HCT116 (cell line): ENCODE measurements around the gene NOL4L. TPM values are rescaled to one million over a fixed set of nuclear protein-coding genes. Genes with fewer than 3 reads are reported as not detected.

Experiments used
- ATAC-seq: fragments of 200-7000 bp; cut with Tn5 transposase; 2 replicates; pipeline ENCODE4 v1.9.1; 2020; ENCODE audit warnings: mild to moderate bottlenecking, moderate library complexity
- BruUV-seq: library from RNA; stranded (reverse); fragments of 400-500 nt; replicated peaks from 2 replicates; lab custom pipeline; 2021; lab: Mats Ljungman, UMichigan
- CTCF ChIA-PET: fragments of 300-600 bp; sonication (Branson Sonifier 250); formaldehyde crosslinking; loops from one replicate; lab custom pipeline; 2021; ENCODE audit warnings: antibody characterized with exemption; lab: Charles Lee
- POLR2A ChIA-PET: fragments of 300-600, 350-600 bp; sonication (Branson Sonifier 250); formaldehyde crosslinking; loops from one replicate; lab custom pipeline; 2021; ENCODE audit warnings: antibody characterized with exemption; lab: Charles Lee
- RAD21 ChIA-PET, 2 experiments: fragments of 300-600 bp; sonication (Branson Sonifier 250); formaldehyde crosslinking; loops; one replicate each; lab custom pipeline; 2023; ENCODE audit warnings: low total read pairs in 2 of 2; ENCODE audit not compliant: uncharacterized antibody in 2 of 2, unreplicated experiment in 2 of 2, low non-redundant PET in 1 of 2; lab: Charles Lee
- DNase-seq: peaks from one replicate; pipeline ENCODE4 v3.0.0-alpha.2; 2010; ENCODE audit warnings: low read depth, low spot score
- H2AFZ ChIP-seq: fragments of 200-600 bp; shearing (Covaris generic), sonication (generic); 2 replicates; pipeline ENCODE4 v1.6.1; 2017; ENCODE audit warnings: low read depth, mixed run types, mixed read lengths, antibody characterized with exemption, low read length; ENCODE audit not compliant: poor library complexity, severe bottlenecking
- H3K27ac ChIP-seq: 2 replicates; pipeline ENCODE4 v1.5.1; 2012; ENCODE audit warnings: low read depth, low read length
- H3K27me3 ChIP-seq: fragments of 200-600 bp; sonication (generic); 2 replicates; pipeline ENCODE4 v1.6.1; 2016; ENCODE audit warnings: mixed run types, low read length, mixed read lengths; ENCODE audit not compliant: insufficient read depth
- H3K36me3 ChIP-seq, 2 experiments: fragments of 200-500 bp in 1 of 2; fragments of 200-600 bp in 1 of 2; sonication (Bioruptor generic) in 1 of 2; sonication (generic) in 1 of 2; 2 replicates each; pipeline versions ENCODE4 v1.5.1 to v1.6.1; 2014 to 2016; ENCODE audit warnings: low read length in 2 of 2, inconsistent platforms in 1 of 2, mixed read lengths in 1 of 2, mixed run types in 1 of 2; ENCODE audit not compliant: insufficient read depth in 2 of 2, control insufficient read depth in 1 of 2
- H3K4me1 ChIP-seq, 2 experiments: fragments of 200-600 bp in 1 of 2; sonication (generic) in 1 of 2; 2 replicates each; pipeline versions ENCODE4 v1.5.1 to v1.6.1; 2012 to 2017; ENCODE audit warnings: low read length in 2 of 2, inconsistent platforms in 1 of 2, mild to moderate bottlenecking in 1 of 2, mixed read lengths in 1 of 2, mixed run types in 1 of 2, moderate library complexity in 1 of 2; ENCODE audit not compliant: insufficient read depth in 2 of 2, control insufficient read depth in 1 of 2
- H3K4me2 ChIP-seq: fragments of 200-600 bp; sonication (generic); 2 replicates; pipeline ENCODE4 v1.6.1; 2017; ENCODE audit warnings: mixed run types, low read length, mixed read lengths
- H3K4me3 ChIP-seq, 2 experiments: fragments of 200-600 bp in 1 of 2; sonication (generic) in 1 of 2; replicated peaks in 1 of 2; 2 replicates each; pipeline ENCODE4 v1.5.1; 2011 to 2016; ENCODE audit warnings: low read length in 2 of 2, control low read depth in 1 of 2, low read depth in 1 of 2, mild to moderate bottlenecking in 1 of 2, mixed read lengths in 1 of 2, mixed run types in 1 of 2
- H3K79me2 ChIP-seq: fragments of 200-600 bp; sonication (generic); 2 replicates; pipeline ENCODE4 v1.6.1; 2017; ENCODE audit warnings: mild to moderate bottlenecking, mixed run types, low read length, moderate library complexity, mixed read lengths; ENCODE audit not compliant: insufficient read depth
- H3K9ac ChIP-seq: fragments of 200-600 bp; sonication (generic); 2 replicates; pipeline ENCODE4 v1.6.1; 2016; ENCODE audit warnings: low read length, mixed read lengths
- H3K9me2 ChIP-seq: fragments of 200-600 bp; sonication (generic), shearing (Covaris generic); 2 replicates; pipeline ENCODE4 v1.6.1; 2017; ENCODE audit warnings: mixed run types, mild to moderate bottlenecking, moderate library complexity; ENCODE audit not compliant: insufficient read depth
- H3K9me3 ChIP-seq, 2 experiments: fragments of 200-500 bp in 1 of 2; fragments of 200-600 bp in 1 of 2; sonication (Bioruptor generic) in 1 of 2; sonication (generic) in 1 of 2; 2 replicates each; pipeline ENCODE4 v1.6.1; 2014 to 2017; ENCODE audit warnings: low read length in 2 of 2, mixed read lengths in 2 of 2, inconsistent platforms in 1 of 2, low read depth in 1 of 2, mild to moderate bottlenecking in 1 of 2, mixed run types in 1 of 2, moderate library complexity in 1 of 2; ENCODE audit not compliant: control insufficient read depth in 1 of 2, insufficient read depth in 1 of 2
- H4K20me1 ChIP-seq: fragments of 200-600 bp; sonication (generic), shearing (Covaris generic); 2 replicates; pipeline ENCODE4 v1.6.1; 2017; ENCODE audit warnings: mixed run types, mild to moderate bottlenecking, moderate library complexity; ENCODE audit not compliant: insufficient read depth
- ATF3 ChIP-seq: IDR thresholded peaks from 2 replicates; pipeline ENCODE4 v1.6.1; 2012
- CEBPB ChIP-seq: IDR thresholded peaks from 2 replicates; pipeline ENCODE4 v1.6.1; 2012; ENCODE audit warnings: low read depth
- CTCF ChIP-seq, 3 experiments: fragments of 200-600 bp in 1 of 3; sonication (generic) in 1 of 3; IDR thresholded peaks in 2 of 3; conservative IDR thresholded peaks in 1 of 3; 2 replicates each; pipeline ENCODE4 v1.5.1; 2012 to 2017; ENCODE audit warnings: low read depth in 2 of 3, low read length in 2 of 3, antibody characterized with exemption in 1 of 3, borderline replicate concordance in 1 of 3, control low read depth in 1 of 3, mild to moderate bottlenecking in 1 of 3, mixed read lengths in 1 of 3, mixed run types in 1 of 3, moderate library complexity in 1 of 3; ENCODE audit not compliant: insufficient read depth in 1 of 3
- ELF1 ChIP-seq: IDR thresholded peaks from 2 replicates; pipeline ENCODE4 v1.6.1; 2012; ENCODE audit warnings: low read depth, borderline replicate concordance
- EZH2phosphoT487 ChIP-seq: fragments of 200-600 bp; IDR thresholded peaks from 2 replicates; pipeline ENCODE4 v1.6.1; 2018; ENCODE audit warnings: antibody characterized with exemption, borderline replicate concordance
- FOSL1 ChIP-seq: IDR thresholded peaks from 2 replicates; pipeline ENCODE4 v1.6.1; 2012; ENCODE audit warnings: low read depth
- MAX ChIP-seq: IDR thresholded peaks from 2 replicates; pipeline ENCODE4 v1.6.1; 2012
- RAD21 ChIP-seq: IDR thresholded peaks from 2 replicates; pipeline ENCODE4 v1.6.1; 2012; ENCODE audit warnings: low read depth, mild to moderate bottlenecking
- SRF ChIP-seq: IDR thresholded peaks from 2 replicates; pipeline ENCODE4 v1.6.1; 2012; ENCODE audit warnings: low read depth
- TCF7L2 ChIP-seq: IDR thresholded peaks from 2 replicates; pipeline ENCODE4 v1.7.0; 2011; ENCODE audit warnings: borderline replicate concordance, inconsistent platforms; ENCODE audit not compliant: insufficient read depth, insufficient read length; ENCODE audit errors: extremely low read depth
- YY1 ChIP-seq: IDR thresholded peaks from 2 replicates; pipeline ENCODE4 v1.6.1; 2011; ENCODE audit warnings: low read length, low read depth, moderate library complexity, mild to moderate bottlenecking; ENCODE audit not compliant: insufficient replicate concordance; ENCODE audit errors: extremely low read depth
- ZFX ChIP-seq: fragments of 450-650 bp; IDR thresholded peaks from 2 replicates; pipeline ENCODE4 v1.6.1; 2017
- intact Hi-C: fragments of 100-400 bp; cut with micrococcal nuclease; formaldehyde crosslinking; loops from 2 replicates; pipeline ENCODE4 v1.10.0; 2022
- total RNA-seq: library from RNA; stranded (reverse); gene quantifications from one replicate; pipeline ENCODE4 v1.2.1, GENCODE V29; 2021; ENCODE audit not compliant: unreplicated experiment

NOL4L gene
- total RNA-seq, 1 experiment from 2014 or later, result 5.9 TPM

GRCh38 chr20:32533732-32534131 lies 51.4 kb downstream of the NOL4L start:
- H3K27ac ChIP-seq, result no peak overlapping the region
- H3K4me1 ChIP-seq, result peaks cover 12 to 35% of the 10 kb centered on the region in 2 experiments; a peak in 3 of 4 replicates
- no peak overlapping the region for H3K9ac ChIP-seq
- BruUV-seq, result no TSS peak
- H3K79me2 ChIP-seq, result no peaks in the 10 kb centered on the region
- TF ChIP-seq SRF, result no peak
- TF ChIP-seq EZH2phosphoT487, result no peak
- no peak for TF ChIP-seq TCF7L2
- TF ChIP-seq FOSL1, result no peak
- TF ChIP-seq YY1, result no peak
- TF ChIP-seq MAX, result no peak
- no peak for TF ChIP-seq CEBPB
- no peak for TF ChIP-seq RAD21
- TF ChIP-seq ZFX, result no peak
- no peak for TF ChIP-seq CTCF (IDR thresholded peaks at IDR 0.05 in 2 of 3, conservative IDR thresholded peaks at IDR 0.05 in 1 of 3; ENCODE audit: borderline replicate concordance in 1 of 3, insufficient read depth in 1 of 3, low read depth in 2 of 3, low read length in 2 of 3)
- TF ChIP-seq ELF1, result no peak
- no peak for TF ChIP-seq ATF3
- no peaks in the 10 kb centered on the region for H3K9me2 ChIP-seq
- no peaks in the 10 kb centered on the region for H3K27me3 ChIP-seq
- ChIA-PET RAD21 (no interaction called here), CTCF (no interaction called here), POLR2A (no interaction called here)
- no peak for DNase-seq
- H2AFZ ChIP-seq, result no peak overlapping the region
- no peak for ATAC-seq
- H3K36me3 ChIP-seq, result no peaks in the 10 kb centered on the region
- H3K9me3 ChIP-seq, result no peaks in the 10 kb centered on the region
- H3K4me2 ChIP-seq, result no peak overlapping the region
- no peak overlapping the region for H3K4me3 ChIP-seq
- intact Hi-C loops, result no loop called here
- no peaks in the 10 kb centered on the region for H4K20me1 ChIP-seq
